ENCODE data around the gene BATF. TPM values are rescaled to one million over a fixed set of nuclear protein-coding genes. Genes with fewer than 3 reads are reported as not detected.

BATF gene
- total and polyA plus RNA-seq, 2 experiments from 2014 or later: not detected

DNA sequence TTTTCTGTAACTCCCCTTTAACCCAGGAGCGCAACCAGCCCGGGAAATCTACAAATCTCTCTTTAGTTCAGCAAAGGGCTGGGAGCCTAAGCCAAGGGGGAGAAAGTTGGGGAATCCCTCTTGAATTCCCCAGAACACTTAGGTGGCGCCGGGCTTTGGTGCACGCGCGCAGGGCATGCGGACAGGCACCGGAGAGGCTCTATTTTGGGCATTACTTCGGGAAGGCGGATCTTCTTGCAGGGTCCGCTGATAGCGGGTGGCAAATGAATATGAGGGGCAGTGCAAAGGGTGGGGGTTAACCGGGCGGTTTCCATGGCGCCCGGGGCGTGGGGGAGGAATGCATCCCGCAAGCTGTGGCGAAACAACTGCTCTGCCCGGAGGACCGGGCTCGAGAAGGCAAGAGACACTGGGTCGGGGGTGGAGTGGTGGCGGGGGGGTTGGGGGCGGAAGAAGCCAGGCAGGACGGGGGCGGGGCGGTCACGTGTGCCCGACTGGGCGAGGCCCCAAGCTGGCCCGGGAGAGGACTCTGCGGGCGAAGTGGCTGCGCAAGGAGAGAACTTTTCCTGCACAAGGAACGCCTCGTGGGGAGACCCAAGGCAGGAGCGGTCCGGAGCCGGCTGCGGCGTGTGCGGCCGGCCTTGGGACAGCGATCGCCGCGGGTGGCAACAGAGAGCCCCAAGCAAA lies 56.0 kb downstream of the BATF start, which contains the start of gene FLVCR2:
TSS of gene FLVCR2 (plus strand) at position 519 of the 684 bp plus-strand sequence. CDS start 353 bp downstream, outside the sequence.
- peak within 1 kb of the TSS; percentile 64 for H3K27ac ChIP-seq
- TF ChIP-seq, protein P1, sequence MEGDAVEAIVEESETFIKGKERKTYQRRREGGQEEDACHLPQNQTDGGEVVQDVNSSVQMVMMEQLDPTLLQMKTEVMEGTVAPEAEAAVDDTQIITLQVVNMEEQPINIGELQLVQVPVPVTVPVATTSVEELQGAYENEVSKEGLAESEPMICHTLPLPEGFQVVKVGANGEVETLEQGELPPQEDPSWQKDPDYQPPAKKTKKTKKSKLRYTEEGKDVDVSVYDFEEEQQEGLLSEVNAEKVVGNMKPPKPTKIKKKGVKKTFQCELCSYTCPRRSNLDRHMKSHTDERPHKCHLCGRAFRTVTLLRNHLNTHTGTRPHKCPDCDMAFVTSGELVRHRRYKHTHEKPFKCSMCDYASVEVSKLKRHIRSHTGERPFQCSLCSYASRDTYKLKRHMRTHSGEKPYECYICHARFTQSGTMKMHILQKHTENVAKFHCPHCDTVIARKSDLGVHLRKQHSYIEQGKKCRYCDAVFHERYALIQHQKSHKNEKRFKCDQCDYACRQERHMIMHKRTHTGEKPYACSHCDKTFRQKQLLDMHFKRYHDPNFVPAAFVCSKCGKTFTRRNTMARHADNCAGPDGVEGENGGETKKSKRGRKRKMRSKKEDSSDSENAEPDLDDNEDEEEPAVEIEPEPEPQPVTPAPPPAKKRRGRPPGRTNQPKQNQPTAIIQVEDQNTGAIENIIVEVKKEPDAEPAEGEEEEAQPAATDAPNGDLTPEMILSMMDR (IDR thresholded peaks at IDR 0.05; ENCODE audit: low read depth, low read length): no peak

DNA sequence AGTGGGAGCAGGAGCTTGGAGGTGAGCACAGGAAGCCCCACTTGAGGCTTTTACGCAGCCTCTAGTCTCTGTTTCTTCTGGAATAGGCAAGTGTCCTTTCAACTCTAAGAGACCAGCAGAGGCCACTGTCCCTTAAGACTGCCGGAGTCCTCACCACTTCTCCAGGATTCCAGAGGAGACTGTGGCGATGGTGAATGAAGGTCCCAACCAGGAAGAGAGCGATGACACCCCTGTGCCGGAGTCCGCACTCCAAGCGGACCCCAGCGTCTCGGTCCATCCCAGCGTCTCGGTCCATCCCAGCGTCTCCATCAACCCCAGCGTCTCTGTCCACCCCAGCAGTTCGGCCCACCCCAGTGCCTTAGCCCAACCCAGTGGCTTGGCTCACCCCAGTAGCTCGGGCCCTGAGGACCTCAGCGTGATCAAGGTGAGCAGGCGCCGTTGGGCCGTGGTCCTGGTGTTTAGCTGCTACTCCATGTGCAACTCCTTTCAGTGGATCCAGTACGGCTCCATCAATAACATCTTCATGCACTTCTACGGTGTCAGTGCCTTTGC lies 56.6 kb downstream of the BATF start:
- H3K9me3 ChIP-seq (ENCODE audit: low read depth): no peaks in the 10 kb centered on the region
- peaks cover 8% of the 10 kb centered on the region for H3K4me1 ChIP-seq (ENCODE audit: low read depth)
- H3K4me3 ChIP-seq: peak overlapping the region; percentile 36
- no peak for DNase-seq (ENCODE audit: low read depth in 1 of 2, low spot score in 1 of 2)
- no peaks in the 10 kb centered on the region for H3K27me3 ChIP-seq
- H3K27ac ChIP-seq: peak overlapping the region; percentile 64
- H3K36me3 ChIP-seq: no peaks in the 10 kb centered on the region
- TF ChIP-seq, protein P1 (IDR thresholded peaks at IDR 0.05; ENCODE audit: low read depth, low read length): peak; percentile 16

More for the DNA sequence above, 56.0 kb downstream of the BATF start, which contains the start of gene FLVCR2:
- DNase-seq (ENCODE audit: low read depth in 1 of 2, low spot score in 1 of 2): peak; percentile 86 to 89
- H3K4me3 ChIP-seq: peak within 1 kb of the TSS; percentile 36
- H3K27me3 ChIP-seq: no peaks in the 10 kb centered on the region
- H3K36me3 ChIP-seq: no peaks in the 10 kb centered on the region
- no peaks in the 10 kb centered on the region for H3K9me3 ChIP-seq (ENCODE audit: low read depth)
- H3K4me1 ChIP-seq (ENCODE audit: low read depth): peaks cover 8% of the 10 kb centered on the region

DNA sequence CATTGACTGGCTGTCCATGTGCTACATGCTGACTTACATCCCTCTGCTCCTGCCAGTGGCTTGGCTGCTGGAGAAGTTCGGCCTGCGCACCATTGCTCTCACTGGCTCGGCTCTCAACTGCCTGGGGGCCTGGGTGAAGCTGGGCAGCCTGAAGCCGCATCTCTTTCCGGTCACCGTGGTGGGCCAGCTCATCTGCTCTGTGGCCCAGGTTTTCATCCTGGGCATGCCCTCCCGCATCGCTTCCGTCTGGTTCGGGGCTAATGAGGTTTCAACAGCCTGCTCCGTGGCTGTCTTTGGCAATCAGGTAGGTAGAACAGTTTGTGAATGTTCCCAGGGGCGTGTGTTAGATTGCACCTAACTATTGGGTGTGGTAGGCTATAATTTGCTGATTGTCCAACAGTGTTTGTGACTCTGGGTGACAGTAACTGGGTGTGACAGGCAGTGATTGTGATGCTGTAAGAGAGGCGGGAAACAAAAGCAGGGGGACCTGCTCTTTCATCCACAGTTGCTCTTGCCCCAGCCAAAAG lies 57.1 kb downstream of the BATF start:
- H3K9me3 ChIP-seq (ENCODE audit: low read depth): no peaks in the 10 kb centered on the region
- TF ChIP-seq, protein P1 (IDR thresholded peaks at IDR 0.05; ENCODE audit: low read depth, low read length): no peak
- H3K27me3 ChIP-seq: no peaks in the 10 kb centered on the region
- H3K4me1 ChIP-seq (ENCODE audit: low read depth): peaks cover 8% of the 10 kb centered on the region
- H3K4me3 ChIP-seq: no peak overlapping the region
- DNase-seq (ENCODE audit: low read depth in 1 of 2, low spot score in 1 of 2): no peak
- H3K36me3 ChIP-seq: no peaks in the 10 kb centered on the region
- no peak overlapping the region for H3K27ac ChIP-seq

DNA sequence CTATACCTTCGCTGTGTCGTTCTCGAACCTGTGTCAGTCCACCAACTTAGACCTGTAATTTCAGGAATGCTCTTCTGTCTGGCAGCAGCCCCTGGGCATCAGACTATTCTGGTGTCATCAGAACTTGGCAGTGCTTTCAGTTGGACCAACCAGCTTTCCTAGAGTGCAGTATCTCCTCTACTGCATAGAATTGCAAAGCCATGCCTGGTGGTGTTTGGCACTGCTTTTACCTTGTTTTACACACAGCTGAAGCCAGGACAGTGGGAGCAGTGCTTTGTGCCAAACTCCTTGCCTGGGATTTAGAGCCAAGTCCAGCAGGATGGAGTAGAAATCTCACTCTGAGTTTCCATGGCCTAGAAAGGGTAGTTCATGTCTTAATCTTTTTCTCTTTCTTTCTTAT lies 57.6 kb downstream of the BATF start:
- Histone ChIP-seq H3K36me3 (no peaks in the 10 kb centered on the region), H3K27me3 (no peaks in the 10 kb centered on the region), H3K9me3 (ENCODE audit: low read depth) (no peaks in the 10 kb centered on the region), H3K27ac (no peak overlapping the region), H3K4me1 (ENCODE audit: low read depth) (peaks cover 8% of the 10 kb centered on the region), H3K4me3 (no peak overlapping the region)
- TF ChIP-seq, protein P1 (IDR thresholded peaks at IDR 0.05; ENCODE audit: low read depth, low read length): no peak
- peak in 1 of 2 donors; percentile 8 for DNase-seq (ENCODE audit: low read depth in 1 of 2, low spot score in 1 of 2)

DNA sequence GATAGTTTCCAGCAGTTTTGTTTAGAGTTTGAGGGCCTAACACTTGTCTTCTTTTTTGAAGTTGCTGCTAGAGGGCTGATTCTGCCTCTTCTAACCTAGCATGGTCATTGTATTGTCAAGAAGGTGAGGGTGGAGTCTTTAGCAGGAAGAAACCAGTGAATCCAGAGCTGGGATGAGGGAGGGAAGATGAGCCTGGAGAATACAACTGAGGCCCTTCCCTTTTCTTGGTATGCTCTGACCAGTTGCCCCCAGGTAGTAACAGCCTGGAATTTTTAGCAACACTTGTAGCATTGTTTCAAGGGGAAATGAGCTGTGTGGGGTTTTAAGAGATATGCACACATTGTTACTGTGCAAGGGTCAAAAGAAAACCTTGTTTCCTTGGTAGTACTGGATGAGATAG lies 65.1 kb downstream of the BATF start:
- H3K4me3 ChIP-seq: no peak overlapping the region
- H3K4me1 ChIP-seq (ENCODE audit: low read depth): peaks cover 3% of the 10 kb centered on the region
- H3K27me3 ChIP-seq: no peaks in the 10 kb centered on the region
- H3K9me3 ChIP-seq (ENCODE audit: low read depth): no peaks in the 10 kb centered on the region
- H3K36me3 ChIP-seq: no peaks in the 10 kb centered on the region
- DNase-seq (ENCODE audit: low read depth in 1 of 2, low spot score in 1 of 2): no peak
- no peak overlapping the region for H3K27ac ChIP-seq
- TF ChIP-seq, protein P1 (IDR thresholded peaks at IDR 0.05; ENCODE audit: low read depth, low read length): no peak
